NT2/D1 (cell line): ENCODE data around the gene P2RX3.
A peak's percentile ranks its signal among the peaks of the same experiment; 100 is the strongest.

ENCODE experiments used
- DNase-seq: peaks from one replicate; pipeline ENCODE4 v3.0.0-alpha.2; 2011; ENCODE audit warnings: low read depth, low spot score
- H3K27me3 ChIP-seq: 2 replicates; pipeline ENCODE4 v1.6.0; 2011; ENCODE audit warnings: mild to moderate bottlenecking; ENCODE audit not compliant: insufficient read length, insufficient read depth
- H3K36me3 ChIP-seq: 2 replicates; pipeline ENCODE4 v1.6.1; 2011; ENCODE audit warnings: mild to moderate bottlenecking, low read length, mixed read lengths; ENCODE audit not compliant: insufficient read depth, insufficient read length
- H3K4me1 ChIP-seq: 2 replicates; pipeline ENCODE4 v1.5.1; 2011; ENCODE audit not compliant: insufficient read depth, insufficient read length
- H3K4me3 ChIP-seq: 2 replicates; pipeline ENCODE4 v1.5.1; 2011; ENCODE audit warnings: low read depth; ENCODE audit not compliant: insufficient read length
- H3K9ac ChIP-seq: 2 replicates; pipeline ENCODE4 v1.6.0; 2011; ENCODE audit warnings: low read depth; ENCODE audit not compliant: insufficient read length
- H3K9me3 ChIP-seq: 2 replicates; pipeline ENCODE4 v1.5.1; 2011; ENCODE audit warnings: mild to moderate bottlenecking, low read length; ENCODE audit not compliant: insufficient read depth
- SUZ12 ChIP-seq: IDR thresholded peaks from 2 replicates; pipeline ENCODE4 v1.6.1; 2011; ENCODE audit not compliant: insufficient read length, insufficient read depth; ENCODE audit errors: extremely low read depth
- YY1 ChIP-seq: IDR thresholded peaks from 2 replicates; pipeline ENCODE4 v1.6.1; 2011; ENCODE audit not compliant: insufficient read length, insufficient read depth
- ZNF274 ChIP-seq: IDR thresholded peaks from 2 replicates; pipeline ENCODE4 v1.6.1; 2011; ENCODE audit warnings: mild to moderate bottlenecking, low read depth, low read length

The P2RX3 gene

GRCh38 chr11:57316017-57316416 lies 22.1 kb upstream of the P2RX3 start:
- DNase-seq, result no peak
- Histone ChIP-seq H3K36me3 (peaks cover 87% of the 10 kb centered on the region), H3K9me3 (no peaks in the 10 kb centered on the region), H3K9ac (no peak overlapping the region), H3K4me1 (peaks cover 34% of the 10 kb centered on the region), H3K27me3 (no peaks in the 10 kb centered on the region), H3K4me3 (no peak overlapping the region)
- TF ChIP-seq SUZ12 (no peak), ZNF274 (no peak), YY1 (no peak)

GRCh38 chr11:57318178-57318577 lies 20.0 kb upstream of the P2RX3 start:
- no peak for TF ChIP-seq SUZ12
- TF ChIP-seq YY1, result no peak
- TF ChIP-seq ZNF274, result no peak
- Histone ChIP-seq H3K9ac (no peak overlapping the region), H3K27me3 (no peaks in the 10 kb centered on the region), H3K4me3 (no peak overlapping the region), H3K36me3 (peaks cover 82% of the 10 kb centered on the region), H3K9me3 (no peaks in the 10 kb centered on the region), H3K4me1 (peaks cover 27% of the 10 kb centered on the region)
- no peak for DNase-seq

- H3K9me3 ChIP-seq, result no peaks in the 10 kb centered on the region
- TF ChIP-seq YY1, result no peak
- TF ChIP-seq ZNF274, result no peak
- no peak for TF ChIP-seq SUZ12
- H3K4me3 ChIP-seq, result no peak overlapping the region
- DNase-seq, result no peak
- H3K36me3 ChIP-seq, result peaks cover 62% of the 10 kb centered on the region
- H3K4me1 ChIP-seq, result peaks cover 15% of the 10 kb centered on the region
- no peak overlapping the region for H3K9ac ChIP-seq
- no peaks in the 10 kb centered on the region for H3K27me3 ChIP-seq
Observed at GRCh38 chr11:57320067-57320718, 18.0 kb upstream of the P2RX3 start.

- Histone ChIP-seq H3K9ac (no peak overlapping the region), H3K9me3 (no peaks in the 10 kb centered on the region), H3K4me1 (peaks cover 17% of the 10 kb centered on the region), H3K36me3 (peaks cover 59% of the 10 kb centered on the region), H3K27me3 (no peaks in the 10 kb centered on the region), H3K4me3 (no peak overlapping the region)
- no peak for DNase-seq
- TF ChIP-seq SUZ12 (no peak), YY1 (no peak), ZNF274 (no peak)
Observed at GRCh38 chr11:57320719-57321387, 17.3 kb upstream of the P2RX3 start.

- peaks cover 59% of the 10 kb centered on the region for H3K36me3 ChIP-seq
- peaks cover 20% of the 10 kb centered on the region for H3K4me1 ChIP-seq
- peak overlapping the region; percentile 19 for H3K4me3 ChIP-seq
- H3K9ac ChIP-seq, result peak overlapping the region; percentile 70
- TF ChIP-seq SUZ12, result no peak
- TF ChIP-seq ZNF274, result no peak
- TF ChIP-seq YY1, result no peak
- DNase-seq, result no peak
- no peaks in the 10 kb centered on the region for H3K9me3 ChIP-seq
- no peaks in the 10 kb centered on the region for H3K27me3 ChIP-seq
Observed at GRCh38 chr11:57321388-57322255, 16.5 kb upstream of the P2RX3 start.

GRCh38 chr11:57322256-57323166 lies 15.6 kb upstream of the P2RX3 start:
- Histone ChIP-seq H3K36me3 (peaks cover 59% of the 10 kb centered on the region), H3K9me3 (no peaks in the 10 kb centered on the region), H3K9ac (peak overlapping the region; percentile 70), H3K4me1 (peaks cover 20% of the 10 kb centered on the region), H3K4me3 (peak overlapping the region; percentile 84), H3K27me3 (no peaks in the 10 kb centered on the region)
- TF ChIP-seq SUZ12 (no peak), YY1 (no peak), ZNF274 (no peak)
- no peak for DNase-seq
